ENCODE measurements around the gene SWT1.
A peak's percentile ranks its signal among the peaks of the same experiment; 100 is the strongest.
"Not testable (repeated sequence)": the region's sequence is repeated elsewhere in the genome, so short reads cannot be mapped to it uniquely, and the experiment has no call there.

Gene SWT1

GRCh38 chr1:185292237-185292636, 135.3 kb downstream of the SWT1 start:
- DNase-seq = no peak

- no peak for DNase-seq
These were observed 137.1 kb downstream of the SWT1 start for GRCh38 chr1:185293967-185294542.

GRCh38 chr1:185295091-185295490, 138.1 kb downstream of the SWT1 start:
- no peak for DNase-seq

GRCh38 chr1:185297982-185298381, 141.0 kb downstream of the SWT1 start:
- peak; percentile 70 for DNase-seq

GRCh38 chr1:185300152-185300551, 143.2 kb downstream of the SWT1 start:
- DNase-seq = no peak

GRCh38 chr1:185305419-185305818, 148.5 kb downstream of the SWT1 start:
- no peak for DNase-seq

- no peak for DNase-seq
These were observed 151.2 kb downstream of the SWT1 start for GRCh38 chr1:185308126-185308525.

- DNase-seq = no peak
These were observed 152.6 kb downstream of the SWT1 start for GRCh38 chr1:185309566-185309965.

- peak; percentile 17 for DNase-seq
These were observed 154.7 kb downstream of the SWT1 start for GRCh38 chr1:185311589-185312225.

GRCh38 chr1:185312361-185313138, 155.6 kb downstream of the SWT1 start:
- DNase-seq = no peak

GRCh38 chr1:185314411-185314810, 157.4 kb downstream of the SWT1 start:
- DNase-seq = peak; percentile 33

- DNase-seq = peak; percentile 15
These were observed 158.6 kb downstream of the SWT1 start for GRCh38 chr1:185315445-185316071.

- DNase-seq = peak; percentile 93
These were observed 159.4 kb downstream of the SWT1 start for GRCh38 chr1:185316163-185317033.

- peak; percentile 94 for DNase-seq
These were observed 160.3 kb downstream of the SWT1 start, which contains the start of gene IVNS1ABP for GRCh38 chr1:185317034-185317885. Gene IVNS1ABP (minus strand): TSS chr1:185317243. CDS start chr1:185309493, 7,750 bp downstream.

- peak; percentile 27 for DNase-seq
These were observed 160.9 kb downstream of the SWT1 start for GRCh38 chr1:185317886-185318310.

GRCh38 chr1:185318431-185319138, 161.6 kb downstream of the SWT1 start:
- DNase-seq = no peak

GRCh38 chr1:185319139-185319475, 162.1 kb downstream of the SWT1 start:
- no peak for DNase-seq

GRCh38 chr1:185321104-185321503, 164.1 kb downstream of the SWT1 start:
- DNase-seq = not testable (repeated sequence)

GRCh38 chr1:185321653-185322221, 164.8 kb downstream of the SWT1 start:
- not testable (repeated sequence) for DNase-seq

GRCh38 chr1:185322636-185323035, 165.7 kb downstream of the SWT1 start:
- no peak for DNase-seq
